ENCODE measurements around the gene MYO9A.

Gene MYO9A, protein sequence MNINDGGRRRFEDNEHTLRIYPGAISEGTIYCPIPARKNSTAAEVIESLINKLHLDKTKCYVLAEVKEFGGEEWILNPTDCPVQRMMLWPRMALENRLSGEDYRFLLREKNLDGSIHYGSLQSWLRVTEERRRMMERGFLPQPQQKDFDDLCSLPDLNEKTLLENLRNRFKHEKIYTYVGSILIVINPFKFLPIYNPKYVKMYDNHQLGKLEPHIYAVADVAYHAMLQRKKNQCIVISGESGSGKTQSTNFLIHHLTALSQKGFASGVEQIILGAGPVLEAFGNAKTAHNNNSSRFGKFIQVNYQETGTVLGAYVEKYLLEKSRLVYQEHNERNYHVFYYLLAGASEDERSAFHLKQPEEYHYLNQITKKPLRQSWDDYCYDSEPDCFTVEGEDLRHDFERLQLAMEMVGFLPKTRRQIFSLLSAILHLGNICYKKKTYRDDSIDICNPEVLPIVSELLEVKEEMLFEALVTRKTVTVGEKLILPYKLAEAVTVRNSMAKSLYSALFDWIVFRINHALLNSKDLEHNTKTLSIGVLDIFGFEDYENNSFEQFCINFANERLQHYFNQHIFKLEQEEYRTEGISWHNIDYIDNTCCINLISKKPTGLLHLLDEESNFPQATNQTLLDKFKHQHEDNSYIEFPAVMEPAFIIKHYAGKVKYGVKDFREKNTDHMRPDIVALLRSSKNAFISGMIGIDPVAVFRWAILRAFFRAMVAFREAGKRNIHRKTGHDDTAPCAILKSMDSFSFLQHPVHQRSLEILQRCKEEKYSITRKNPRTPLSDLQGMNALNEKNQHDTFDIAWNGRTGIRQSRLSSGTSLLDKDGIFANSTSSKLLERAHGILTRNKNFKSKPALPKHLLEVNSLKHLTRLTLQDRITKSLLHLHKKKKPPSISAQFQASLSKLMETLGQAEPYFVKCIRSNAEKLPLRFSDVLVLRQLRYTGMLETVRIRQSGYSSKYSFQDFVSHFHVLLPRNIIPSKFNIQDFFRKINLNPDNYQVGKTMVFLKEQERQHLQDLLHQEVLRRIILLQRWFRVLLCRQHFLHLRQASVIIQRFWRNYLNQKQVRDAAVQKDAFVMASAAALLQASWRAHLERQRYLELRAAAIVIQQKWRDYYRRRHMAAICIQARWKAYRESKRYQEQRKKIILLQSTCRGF (N-terminal part only)

DNA sequence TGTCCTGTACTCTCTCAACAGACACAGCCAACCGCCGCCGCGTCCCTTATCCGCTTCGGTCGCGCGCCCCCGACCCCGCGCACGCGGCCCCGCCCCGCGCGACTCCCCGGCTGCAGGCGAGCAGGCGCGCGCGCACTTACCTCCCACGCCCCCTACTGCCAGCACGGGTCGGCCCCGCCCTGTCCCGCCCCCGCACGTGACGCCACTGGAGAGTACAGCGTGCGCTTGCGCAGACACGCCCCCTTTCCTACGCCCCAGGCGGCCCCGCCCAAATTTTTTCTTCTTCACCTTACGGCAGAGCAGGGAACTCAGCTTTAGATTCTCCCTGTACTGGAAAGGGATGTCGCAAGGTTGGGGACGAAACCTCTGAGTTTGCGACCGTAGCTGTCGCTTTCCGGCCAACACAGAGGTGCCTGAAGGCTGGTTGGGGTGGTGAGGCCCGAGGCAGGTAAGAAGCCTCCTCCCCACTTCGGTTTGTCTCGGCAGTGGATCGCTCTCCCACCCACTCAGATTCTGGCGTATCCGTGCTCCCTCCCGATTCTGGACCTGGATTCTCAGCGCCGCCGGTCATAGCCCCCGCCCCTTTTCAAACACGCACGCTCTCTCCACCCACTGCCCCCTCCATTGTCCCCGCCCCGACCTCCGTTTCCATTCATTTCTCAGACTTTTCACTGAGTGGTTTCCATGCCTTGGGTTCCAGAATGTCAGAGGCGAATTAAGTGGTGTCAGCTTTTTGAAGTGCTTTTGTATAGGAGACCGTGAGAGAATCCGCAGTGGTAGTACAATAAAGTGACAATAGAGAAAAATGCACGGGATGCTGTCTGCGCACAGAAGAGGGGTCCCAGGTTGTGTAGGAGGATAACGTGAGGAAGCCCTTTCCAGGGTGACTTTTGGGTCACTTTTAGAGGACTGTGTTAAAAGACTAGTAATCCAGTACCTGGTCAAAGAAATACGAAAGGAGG lies at the start of gene MYO9A, which contains the start of gene SENP8:
TSS of gene MYO9A (minus strand) at position 134 of the 962 bp plus-strand sequence. CDS start 71,587 bp downstream, outside the sequence.
TSS of gene SENP8 (plus strand) at position 387 of the 962 bp plus-strand sequence. CDS start 21,221 bp downstream, outside the sequence.
- H3K9me3 ChIP-seq (ENCODE audit: control insufficient read depth in 1 of 2, low read length in 2 of 2): no peaks in the 10 kb centered on the region
- peak within 1 kb of the TSS; percentile 92 for H3K27ac ChIP-seq (ENCODE audit: low read length)
- H3K27me3 ChIP-seq (ENCODE audit: low read depth, low read length): no peaks in the 10 kb centered on the region
- peak within 1 kb of the TSS; percentile 70 to 97 for H3K4me3 ChIP-seq (ENCODE audit: low read depth in 1 of 2, low read length in 2 of 2)
- H3K4me1 ChIP-seq (ENCODE audit: control insufficient read depth in 1 of 2, insufficient read depth in 2 of 2, low read length in 2 of 2): peaks cover 0 to 15% of the 10 kb centered on the region in 2 donors
- H3K36me3 ChIP-seq (ENCODE audit: control insufficient read depth in 1 of 2, insufficient read depth in 2 of 2, low read length in 2 of 2): peaks cover 0 to 2% of the 10 kb centered on the region in 2 donors

DNA sequence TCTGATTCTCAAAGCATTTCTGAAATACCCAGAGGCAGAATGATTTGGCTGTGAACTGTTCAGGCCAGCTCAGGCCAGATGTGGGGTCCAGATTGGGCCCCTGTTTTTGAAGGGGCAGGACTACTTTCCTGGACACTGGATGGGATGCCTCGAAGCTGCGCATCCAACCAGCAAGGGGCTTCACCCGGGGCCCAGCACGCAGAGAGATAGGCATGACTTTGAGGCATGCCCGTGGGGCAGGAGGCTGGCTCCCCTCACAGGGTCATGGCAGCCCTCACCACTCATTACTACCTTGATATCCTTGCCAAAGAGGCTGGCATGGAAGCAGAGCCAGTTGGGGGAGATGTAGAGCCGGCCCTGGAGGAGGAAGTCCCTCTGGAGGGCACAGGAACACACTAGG lies 49.5 kb upstream of the MYO9A start:
- H3K9me3 ChIP-seq (ENCODE audit: control insufficient read depth in 1 of 2, low read length in 2 of 2): no peaks in the 10 kb centered on the region
- H3K27me3 ChIP-seq (ENCODE audit: low read depth, low read length): no peaks in the 10 kb centered on the region
- no peak overlapping the region for H3K27ac ChIP-seq (ENCODE audit: low read length)
- H3K36me3 ChIP-seq (ENCODE audit: control insufficient read depth in 1 of 2, insufficient read depth in 2 of 2, low read length in 2 of 2): no peaks in the 10 kb centered on the region
- H3K4me3 ChIP-seq (ENCODE audit: low read depth in 1 of 2, low read length in 2 of 2): no peak overlapping the region
- H3K4me1 ChIP-seq (ENCODE audit: control insufficient read depth in 1 of 2, insufficient read depth in 2 of 2, low read length in 2 of 2): no peaks in the 10 kb centered on the region

DNA sequence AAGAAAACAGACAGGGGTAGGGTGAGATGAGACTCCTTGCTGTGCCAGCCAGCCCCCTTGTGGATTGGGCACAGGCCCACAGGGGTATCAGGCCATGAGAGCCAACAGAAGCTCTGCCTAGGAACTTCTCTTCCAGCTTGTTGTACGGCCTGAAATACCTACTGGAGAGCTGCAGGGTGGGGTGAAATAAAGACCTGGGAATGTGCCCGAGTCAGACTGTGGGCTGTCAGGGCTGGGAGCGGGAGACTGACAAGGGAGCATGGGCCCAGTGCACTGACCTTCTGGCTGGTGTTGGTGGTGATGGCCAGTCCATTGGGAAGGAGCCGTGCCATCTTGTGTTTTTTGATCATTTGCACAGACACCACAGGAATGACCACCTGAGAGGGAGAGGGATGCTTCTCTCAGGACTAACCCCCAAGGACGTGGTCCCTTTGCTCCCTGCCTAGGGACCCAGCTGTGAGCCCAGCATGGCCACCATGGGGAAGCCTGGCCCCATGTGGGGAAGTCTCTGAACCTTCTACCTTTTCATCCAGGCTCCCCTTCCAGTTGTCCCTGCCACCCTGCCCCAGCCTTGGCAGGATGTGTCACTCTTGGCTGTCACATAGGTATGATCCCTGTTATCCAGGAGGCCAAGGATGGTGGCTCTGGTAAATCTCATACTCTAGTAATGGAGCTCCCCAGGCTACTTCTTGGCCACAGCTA lies 48.9 kb upstream of the MYO9A start:
- no peaks in the 10 kb centered on the region for H3K4me1 ChIP-seq (ENCODE audit: control insufficient read depth in 1 of 2, insufficient read depth in 2 of 2, low read length in 2 of 2)
- no peaks in the 10 kb centered on the region for H3K27me3 ChIP-seq (ENCODE audit: low read depth, low read length)
- no peaks in the 10 kb centered on the region for H3K36me3 ChIP-seq (ENCODE audit: control insufficient read depth in 1 of 2, insufficient read depth in 2 of 2, low read length in 2 of 2)
- H3K27ac ChIP-seq (ENCODE audit: low read length): no peak overlapping the region
- no peak overlapping the region for H3K4me3 ChIP-seq (ENCODE audit: low read depth in 1 of 2, low read length in 2 of 2)
- H3K9me3 ChIP-seq (ENCODE audit: control insufficient read depth in 1 of 2, low read length in 2 of 2): no peaks in the 10 kb centered on the region

DNA sequence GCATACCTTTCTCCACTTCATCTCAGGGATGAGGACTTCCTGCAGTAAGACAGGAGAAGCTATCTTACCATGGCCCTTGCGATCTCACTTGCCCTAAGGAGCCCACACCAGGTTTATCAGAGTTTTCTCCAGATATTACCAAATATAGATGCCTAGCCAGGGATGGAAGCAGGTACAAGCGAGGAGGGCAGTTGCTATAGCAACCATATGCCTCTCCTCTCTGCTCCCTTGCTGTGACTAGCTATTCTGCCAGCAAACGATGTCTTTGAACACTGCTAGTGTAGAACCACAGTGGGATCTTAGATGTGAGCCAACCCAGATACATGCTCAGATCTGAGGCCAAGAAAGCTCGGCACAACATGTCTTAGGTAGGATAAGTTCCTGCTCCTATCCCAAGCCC lies 45.8 kb upstream of the MYO9A start:
- no peaks in the 10 kb centered on the region for H3K27me3 ChIP-seq (ENCODE audit: low read depth, low read length)
- no peak overlapping the region for H3K27ac ChIP-seq (ENCODE audit: low read length)
- H3K4me3 ChIP-seq (ENCODE audit: low read depth in 1 of 2, low read length in 2 of 2): no peak overlapping the region
- H3K36me3 ChIP-seq (ENCODE audit: control insufficient read depth in 1 of 2, insufficient read depth in 2 of 2, low read length in 2 of 2): no peaks in the 10 kb centered on the region
- H3K9me3 ChIP-seq (ENCODE audit: control insufficient read depth in 1 of 2, low read length in 2 of 2): no peaks in the 10 kb centered on the region
- H3K4me1 ChIP-seq (ENCODE audit: control insufficient read depth in 1 of 2, insufficient read depth in 2 of 2, low read length in 2 of 2): peaks cover 0 to 6% of the 10 kb centered on the region in 2 donors

DNA sequence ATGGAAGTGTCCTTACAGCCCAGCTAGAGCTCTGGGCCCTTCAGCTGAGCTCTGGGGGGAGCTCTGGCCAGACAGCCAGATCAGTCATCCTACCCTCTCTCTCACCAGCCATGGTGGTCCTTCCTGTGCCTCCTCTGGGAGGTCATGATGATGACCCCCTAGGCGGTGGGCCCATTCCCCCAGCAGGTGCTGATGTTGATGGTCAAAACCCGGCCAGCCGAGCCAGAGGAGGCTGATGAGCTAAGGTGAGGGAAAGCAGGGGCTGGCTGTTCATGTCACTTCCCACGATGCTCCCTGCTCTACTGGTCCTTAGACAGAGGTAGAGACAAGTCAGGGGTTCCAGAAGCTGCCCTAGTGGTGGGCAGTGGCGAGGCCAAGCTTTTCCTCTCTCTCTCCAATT lies 44.6 kb upstream of the MYO9A start:
- Histone ChIP-seq H3K36me3 (ENCODE audit: control insufficient read depth in 1 of 2, insufficient read depth in 2 of 2, low read length in 2 of 2) (no peaks in the 10 kb centered on the region), H3K27me3 (ENCODE audit: low read depth, low read length) (no peaks in the 10 kb centered on the region), H3K9me3 (ENCODE audit: control insufficient read depth in 1 of 2, low read length in 2 of 2) (no peaks in the 10 kb centered on the region), H3K4me3 (ENCODE audit: low read depth in 1 of 2, low read length in 2 of 2) (no peak overlapping the region), H3K4me1 (ENCODE audit: control insufficient read depth in 1 of 2, insufficient read depth in 2 of 2, low read length in 2 of 2) (peaks cover 0 to 6% of the 10 kb centered on the region in 2 donors), H3K27ac (ENCODE audit: low read length) (no peak overlapping the region)

DNA sequence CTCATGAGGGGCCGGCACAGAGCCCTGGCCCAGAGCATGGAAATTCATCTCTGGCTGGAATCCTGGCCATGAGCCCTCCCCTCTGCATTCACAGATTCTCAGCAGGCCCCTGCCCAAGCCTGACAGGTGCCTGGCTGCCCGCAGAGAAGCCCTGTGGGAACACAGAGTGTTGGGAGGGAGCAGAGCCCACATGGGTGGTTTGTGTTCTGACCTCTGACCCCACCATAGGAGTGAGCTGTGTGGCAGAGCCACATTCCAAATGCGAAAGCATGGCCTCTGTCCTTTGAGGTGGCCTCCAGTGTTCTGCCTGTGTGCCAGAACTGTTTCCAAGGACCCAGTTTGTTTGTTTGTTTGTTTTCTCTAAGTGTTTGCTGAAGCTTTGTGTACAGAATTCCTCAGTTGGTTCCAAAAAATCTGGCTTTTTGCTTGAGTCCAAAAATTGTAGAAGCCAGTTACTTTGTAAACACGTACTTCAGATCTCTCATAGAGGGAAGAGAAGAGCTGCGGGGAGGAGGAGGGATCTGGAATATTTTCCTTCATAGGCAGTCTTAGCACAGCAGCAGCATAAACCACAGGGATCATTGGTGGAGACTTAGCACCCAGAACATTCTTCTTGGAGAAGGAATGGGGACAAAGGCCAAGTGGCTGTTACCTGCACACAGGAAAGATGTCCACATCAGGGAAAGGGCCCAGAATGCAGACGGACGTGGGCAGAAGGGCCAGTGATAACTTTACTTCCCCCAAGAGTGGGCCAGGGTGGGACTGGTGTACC lies 43.6 kb upstream of the MYO9A start:
- no peak overlapping the region for H3K27ac ChIP-seq (ENCODE audit: low read length)
- no peak overlapping the region for H3K4me3 ChIP-seq (ENCODE audit: low read depth in 1 of 2, low read length in 2 of 2)
- no peaks in the 10 kb centered on the region for H3K9me3 ChIP-seq (ENCODE audit: control insufficient read depth in 1 of 2, low read length in 2 of 2)

DNA sequence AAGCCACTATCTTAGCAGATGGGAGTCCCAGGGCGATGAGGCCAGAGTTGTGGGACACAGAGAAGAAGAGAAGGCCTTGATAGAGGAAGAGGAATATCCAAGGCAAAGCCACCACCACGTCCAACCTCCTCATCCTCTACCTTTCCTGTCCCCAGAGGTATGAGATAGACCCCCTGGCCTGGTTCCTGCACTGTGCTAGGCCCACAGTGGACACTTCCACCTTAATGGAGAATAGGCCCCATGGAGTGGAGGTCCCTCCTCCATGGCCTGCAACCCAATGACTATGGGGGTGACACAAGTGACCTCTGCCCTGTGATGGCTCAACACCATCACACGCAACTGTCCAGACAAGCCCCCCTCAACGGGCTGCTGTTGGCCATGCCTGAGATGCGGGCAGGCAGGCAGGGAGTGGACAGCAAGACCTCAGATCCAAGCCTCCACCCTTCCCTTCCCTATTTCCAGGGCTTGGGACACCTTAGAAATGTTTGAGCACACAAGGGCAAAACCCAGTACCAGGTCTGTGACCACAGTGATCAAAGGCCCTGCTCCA lies 42.8 kb upstream of the MYO9A start:
- H3K9me3 ChIP-seq (ENCODE audit: control insufficient read depth in 1 of 2, low read length in 2 of 2): no peaks in the 10 kb centered on the region
- no peak overlapping the region for H3K27ac ChIP-seq (ENCODE audit: low read length)
- H3K36me3 ChIP-seq (ENCODE audit: control insufficient read depth in 1 of 2, insufficient read depth in 2 of 2, low read length in 2 of 2): no peaks in the 10 kb centered on the region
- H3K27me3 ChIP-seq (ENCODE audit: low read depth, low read length): no peaks in the 10 kb centered on the region
- peaks cover 0 to 6% of the 10 kb centered on the region in 2 donors for H3K4me1 ChIP-seq (ENCODE audit: control insufficient read depth in 1 of 2, insufficient read depth in 2 of 2, low read length in 2 of 2)
- H3K4me3 ChIP-seq (ENCODE audit: low read depth in 1 of 2, low read length in 2 of 2): no peak overlapping the region

More for the DNA sequence above, 43.6 kb upstream of the MYO9A start:
- Histone ChIP-seq H3K36me3 (ENCODE audit: control insufficient read depth in 1 of 2, insufficient read depth in 2 of 2, low read length in 2 of 2) (no peaks in the 10 kb centered on the region), H3K4me1 (ENCODE audit: control insufficient read depth in 1 of 2, insufficient read depth in 2 of 2, low read length in 2 of 2) (peaks cover 0 to 6% of the 10 kb centered on the region in 2 donors), H3K27me3 (ENCODE audit: low read depth, low read length) (no peaks in the 10 kb centered on the region)

DNA sequence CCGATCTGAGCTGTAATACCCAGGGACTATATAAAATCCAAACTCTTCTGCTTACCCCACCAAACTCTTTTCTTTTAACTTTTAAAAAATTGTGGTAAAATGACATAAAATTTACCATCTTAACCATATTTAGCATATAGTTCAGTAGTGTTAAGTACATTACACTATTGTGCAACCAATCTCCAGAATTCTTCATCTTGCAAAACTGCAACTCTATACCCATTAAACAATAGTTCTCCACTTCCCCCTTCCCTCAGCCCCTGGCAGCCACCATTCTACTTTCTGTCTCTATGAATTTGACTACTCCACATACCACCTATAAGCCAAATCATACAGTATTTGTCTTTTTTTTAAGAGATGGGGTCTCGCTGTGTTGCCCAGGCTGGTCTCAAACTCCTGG lies 39.0 kb upstream of the MYO9A start:
- H3K4me1 ChIP-seq (ENCODE audit: control insufficient read depth in 1 of 2, insufficient read depth in 2 of 2, low read length in 2 of 2): peaks cover 14 to 15% of the 10 kb centered on the region in 2 donors
- H3K4me3 ChIP-seq (ENCODE audit: low read depth in 1 of 2, low read length in 2 of 2): no peak overlapping the region
- H3K36me3 ChIP-seq (ENCODE audit: control insufficient read depth in 1 of 2, insufficient read depth in 2 of 2, low read length in 2 of 2): no peaks in the 10 kb centered on the region
- no peak overlapping the region for H3K27ac ChIP-seq (ENCODE audit: low read length)
- H3K27me3 ChIP-seq (ENCODE audit: low read depth, low read length): no peaks in the 10 kb centered on the region
- no peaks in the 10 kb centered on the region for H3K9me3 ChIP-seq (ENCODE audit: control insufficient read depth in 1 of 2, low read length in 2 of 2)

Data from muscle layer of duodenum (tissue), 2 donors.